Prostate gland (tissue), 2 donors: ENCODE results near the gene FBXL4. TPM values are rescaled to one million over a fixed set of nuclear protein-coding genes. Genes with fewer than 3 reads are reported as not detected.

Source experiments
- DNase-seq: peaks from one replicate; pipeline ENCODE4 v3.0.0-alpha.2; 2019; ENCODE audit warnings: low spot score
- H3K27ac ChIP-seq, 2 donors: fragments of 200-600 bp; sonication (generic); 2 replicates each; pipeline ENCODE4 v1.5.1; 2017 to 2019
- H3K27me3 ChIP-seq: fragments of 200-600 bp; sonication (generic); replicated peaks from 2 replicates; pipeline ENCODE4 v1.5.1; 2019; ENCODE audit not compliant: insufficient read depth
- H3K36me3 ChIP-seq, 2 donors: fragments of 200-600 bp; sonication (generic); 1 replicate in 1 of 2; 2 replicates in 1 of 2; pipeline versions ENCODE4 v1.5.1 to v1.8.1; 2017 to 2019
- H3K4me1 ChIP-seq: fragments of 200-600 bp; sonication (generic); replicated peaks from 2 replicates; pipeline ENCODE4 v1.5.1; 2019
- H3K4me3 ChIP-seq, 2 donors: fragments of 200-600 bp; sonication (generic); 2 replicates each; pipeline ENCODE4 v1.5.1; 2017 to 2019
- H3K9me3 ChIP-seq: fragments of 200-600 bp; sonication (generic); 2 replicates; pipeline ENCODE4 v1.5.1; 2017
- CTCF ChIP-seq, 4 experiments: fragments of 200-600 bp in 2 of 4; fragments of 450-650 bp in 2 of 4; sonication (generic) in 2 of 4; IDR thresholded peaks; 1 replicate in 3 of 4; 2 replicates in 1 of 4; pipeline ENCODE4 v1.5.1; 2016 to 2019; ENCODE audit warnings: antibody characterized with exemption in 4 of 4, mild to moderate bottlenecking in 2 of 4, moderate library complexity in 2 of 4
- POLR2A ChIP-seq: fragments of 450-650 bp; IDR thresholded peaks from one replicate; pipeline ENCODE4 v1.6.1; 2016; ENCODE audit warnings: antibody characterized with exemption, mild to moderate bottlenecking
- POLR2AphosphoS5 ChIP-seq: sonication (generic); formaldehyde crosslinking; IDR thresholded peaks from one replicate; pipeline ENCODE4 v1.6.1; 2017; ENCODE audit warnings: antibody characterized with exemption
- WGBS: methylation state at CpG from one replicate; pipeline ENCODE4 v1.1.5; 2018; 5-methylcytosine and 5-hydroxymethylcytosine counted together
- intact Hi-C: fragments of 100-400 bp; cut with DNase I; formaldehyde crosslinking; loops from one replicate; pipeline ENCODE4 v1.14.2; 2022
- total RNA-seq, 2 donors: library from RNA; depleted of rRNA; stranded (reverse); fragments of >200 nt; gene quantifications; one replicate each; pipeline ENCODE4 v1.1.0, GENCODE V29; 2016

FBXL4 gene
- total RNA-seq, 2 donors from 2014 or later: 21.6 to 27.1 TPM

GRCh38 chr6:98929498-98930060 lies 18.2 kb downstream of the FBXL4 start:
- Histone ChIP-seq H3K27ac (no peak overlapping the region), H3K27me3 (no peaks in the 10 kb centered on the region), H3K36me3 (no peaks in the 10 kb centered on the region), H3K4me1 (no peaks in the 10 kb centered on the region), H3K9me3 (no peaks in the 10 kb centered on the region), H3K4me3 (no peak overlapping the region)
- WGBS: 88% methylated on average over 2 of the region's 2 CpGs
- no peak for DNase-seq
- TF ChIP-seq CTCF (IDR thresholded peaks at IDR 0.05) (no peak), POLR2A (no peak), POLR2AphosphoS5 (no peak)
- intact Hi-C loops: no loop called here

GRCh38 chr6:98928688-98929087 lies 19.1 kb downstream of the FBXL4 start:
- Histone ChIP-seq H3K4me1 (no peaks in the 10 kb centered on the region), H3K27ac (no peak overlapping the region), H3K4me3 (no peak overlapping the region), H3K27me3 (no peaks in the 10 kb centered on the region), H3K36me3 (no peaks in the 10 kb centered on the region), H3K9me3 (no peaks in the 10 kb centered on the region)
- DNase-seq: no peak
- intact Hi-C loops: no loop called here
- TF ChIP-seq CTCF (IDR thresholded peaks at IDR 0.05): no peak
- TF ChIP-seq POLR2A: no peak
- no peak for TF ChIP-seq POLR2AphosphoS5
- 98% methylated on average over 3 of the region's 3 CpGs for whole genome bisulfite sequencing

- no peak for DNase-seq
- H3K4me3 ChIP-seq: no peak overlapping the region
- H3K36me3 ChIP-seq: no peaks in the 10 kb centered on the region
- TF ChIP-seq POLR2AphosphoS5 (no peak), CTCF (IDR thresholded peaks at IDR 0.05) (no peak), POLR2A (no peak)
- H3K27ac ChIP-seq: no peak overlapping the region
- intact Hi-C loops: no loop called here
- H3K4me1 ChIP-seq: no peaks in the 10 kb centered on the region
- no peaks in the 10 kb centered on the region for H3K9me3 ChIP-seq
- no peaks in the 10 kb centered on the region for H3K27me3 ChIP-seq
Observed at GRCh38 chr6:98927534-98927933, 20.2 kb downstream of the FBXL4 start.

- WGBS: 75% methylated on average over 5 of the region's 5 CpGs
- no peak overlapping the region for H3K27ac ChIP-seq
- DNase-seq: no peak
- H3K4me3 ChIP-seq: no peak overlapping the region
- H3K9me3 ChIP-seq: no peaks in the 10 kb centered on the region
- TF ChIP-seq POLR2A (no peak), CTCF (IDR thresholded peaks at IDR 0.05) (no peak)
- no peaks in the 10 kb centered on the region for H3K27me3 ChIP-seq
- intact Hi-C loops: no loop called here
- H3K4me1 ChIP-seq: no peaks in the 10 kb centered on the region
- H3K36me3 ChIP-seq: no peaks in the 10 kb centered on the region
Observed at GRCh38 chr6:98925831-98926230, 21.9 kb downstream of the FBXL4 start.

GRCh38 chr6:98924647-98925046 lies 23.1 kb downstream of the FBXL4 start:
- H3K36me3 ChIP-seq: no peaks in the 10 kb centered on the region
- H3K9me3 ChIP-seq: no peaks in the 10 kb centered on the region
- intact Hi-C loops: no loop called here
- TF ChIP-seq POLR2AphosphoS5: no peak
- no peak for TF ChIP-seq POLR2A
- no peak for TF ChIP-seq CTCF (IDR thresholded peaks at IDR 0.05)
- 78% methylated on average over 6 of the region's 6 CpGs for WGBS
- no peak overlapping the region for H3K27ac ChIP-seq
- H3K4me1 ChIP-seq: no peaks in the 10 kb centered on the region
- no peaks in the 10 kb centered on the region for H3K27me3 ChIP-seq
- H3K4me3 ChIP-seq: no peak overlapping the region
- no peak for DNase-seq
